CD8-positive, alpha-beta memory T cell (primary cell): Measurements from ENCODE around the gene KRTAP12-3. TPM values are rescaled to one million over a fixed set of nuclear protein-coding genes. Genes with fewer than 3 reads are reported as not detected.
A peak's percentile ranks its signal among the peaks of the same experiment; 100 is the strongest.
"Not testable (repeated sequence)": the region's sequence is repeated elsewhere in the genome, so short reads cannot be mapped to it uniquely, and the experiment has no call there.

ENCODE experiments used
- CTCF ChIA-PET: fragments of 350-600 bp; sonication (Branson Sonifier 250); formaldehyde crosslinking; loops from one replicate; lab custom pipeline; 2021; ENCODE audit warnings: antibody characterized with exemption; lab: Charles Lee
- POLR2A ChIA-PET: fragments of 350-600 bp; sonication (Branson Sonifier 250); formaldehyde crosslinking; loops from one replicate; lab custom pipeline; 2021; ENCODE audit warnings: antibody characterized with exemption; lab: Charles Lee
- DNase-seq, 5 donors: peaks; one replicate each; pipeline versions ENCODE4 v3.0.0 to v3.0.0-alpha.2; 2020 to 2022; ENCODE audit warnings: mixed read lengths in 1 of 5
- H3K27ac ChIP-seq: one replicate; pipeline ENCODE4 v1.7.0; 2013; ENCODE audit warnings: low read depth, mild to moderate bottlenecking, low read length, moderate library complexity
- H3K27me3 ChIP-seq: 2 replicates; pipeline ENCODE4 v1.7.0; 2013; ENCODE audit warnings: low read length, mild to moderate bottlenecking; ENCODE audit not compliant: insufficient read depth, poor library complexity, severe bottlenecking
- H3K36me3 ChIP-seq: 2 replicates; pipeline ENCODE4 v1.7.0; 2013; ENCODE audit warnings: mild to moderate bottlenecking, low read length, moderate library complexity; ENCODE audit not compliant: insufficient read depth
- H3K4me1 ChIP-seq: 2 replicates; pipeline ENCODE4 v1.7.0; 2013; ENCODE audit warnings: mild to moderate bottlenecking, low read length, moderate library complexity; ENCODE audit not compliant: insufficient read depth
- H3K4me3 ChIP-seq: 2 replicates; pipeline ENCODE4 v1.7.0; 2013; ENCODE audit warnings: mild to moderate bottlenecking, low read length
- H3K9me3 ChIP-seq: 2 replicates; pipeline ENCODE4 v1.7.0; 2013; ENCODE audit warnings: mild to moderate bottlenecking, low read length
- H3K27ac Mint-ChIP-seq, 8 donors: one replicate each; pipeline ENCODE4 v1.8.0; 2020 to 2021; ENCODE audit warnings: mixed read lengths in 8 of 8, mild to moderate bottlenecking in 6 of 8, inconsistent platforms in 3 of 8, moderate library complexity in 3 of 8
- H3K27me3 Mint-ChIP-seq, 2 donors: one replicate each; pipeline ENCODE4 v1.8.0; 2020 to 2021; ENCODE audit warnings: mixed read lengths in 2 of 2, mild to moderate bottlenecking in 1 of 2, moderate library complexity in 1 of 2
- H3K36me3 Mint-ChIP-seq, 3 donors: one replicate each; pipeline ENCODE4 v1.8.0; 2020 to 2021; ENCODE audit warnings: mixed read lengths in 3 of 3, inconsistent platforms in 1 of 3, mild to moderate bottlenecking in 1 of 3
- H3K4me1 Mint-ChIP-seq, 3 donors: one replicate each; pipeline ENCODE4 v1.8.0; 2020 to 2021; ENCODE audit warnings: mixed read lengths in 3 of 3, inconsistent platforms in 1 of 3, mild to moderate bottlenecking in 1 of 3
- H3K4me3 Mint-ChIP-seq, 7 donors: one replicate each; pipeline ENCODE4 v1.8.0; 2020 to 2021; ENCODE audit warnings: mixed read lengths in 7 of 7, mild to moderate bottlenecking in 6 of 7, moderate library complexity in 4 of 7, inconsistent platforms in 2 of 7
- H3K9me3 Mint-ChIP-seq, 5 donors: one replicate each; pipeline ENCODE4 v1.8.0; 2020 to 2022; ENCODE audit warnings: mixed read lengths in 5 of 5, mild to moderate bottlenecking in 3 of 5, moderate library complexity in 2 of 5, inconsistent platforms in 1 of 5
- polyA plus RNA-seq: library from polyadenylated mRNA; unstranded; fragments of 300-500 nt; fragmentation: Illumina TruSeq; gene quantifications from one replicate; pipeline ENCODE4 v1.2.3, GENCODE V29; 2021
- total RNA-seq, 2 experiments: library from RNA; stranded (reverse); gene quantifications; one replicate each; pipeline ENCODE4 v1.2.3, GENCODE V29; 2021

The KRTAP12-3 gene, protein sequence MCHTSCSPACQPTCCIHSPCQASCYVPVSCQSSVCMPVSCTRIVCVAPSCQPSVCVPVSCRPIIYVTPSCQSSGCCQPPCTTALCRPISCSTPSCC
- not detected for total RNA-seq
- not detected for polyA plus RNA-seq

DNA sequence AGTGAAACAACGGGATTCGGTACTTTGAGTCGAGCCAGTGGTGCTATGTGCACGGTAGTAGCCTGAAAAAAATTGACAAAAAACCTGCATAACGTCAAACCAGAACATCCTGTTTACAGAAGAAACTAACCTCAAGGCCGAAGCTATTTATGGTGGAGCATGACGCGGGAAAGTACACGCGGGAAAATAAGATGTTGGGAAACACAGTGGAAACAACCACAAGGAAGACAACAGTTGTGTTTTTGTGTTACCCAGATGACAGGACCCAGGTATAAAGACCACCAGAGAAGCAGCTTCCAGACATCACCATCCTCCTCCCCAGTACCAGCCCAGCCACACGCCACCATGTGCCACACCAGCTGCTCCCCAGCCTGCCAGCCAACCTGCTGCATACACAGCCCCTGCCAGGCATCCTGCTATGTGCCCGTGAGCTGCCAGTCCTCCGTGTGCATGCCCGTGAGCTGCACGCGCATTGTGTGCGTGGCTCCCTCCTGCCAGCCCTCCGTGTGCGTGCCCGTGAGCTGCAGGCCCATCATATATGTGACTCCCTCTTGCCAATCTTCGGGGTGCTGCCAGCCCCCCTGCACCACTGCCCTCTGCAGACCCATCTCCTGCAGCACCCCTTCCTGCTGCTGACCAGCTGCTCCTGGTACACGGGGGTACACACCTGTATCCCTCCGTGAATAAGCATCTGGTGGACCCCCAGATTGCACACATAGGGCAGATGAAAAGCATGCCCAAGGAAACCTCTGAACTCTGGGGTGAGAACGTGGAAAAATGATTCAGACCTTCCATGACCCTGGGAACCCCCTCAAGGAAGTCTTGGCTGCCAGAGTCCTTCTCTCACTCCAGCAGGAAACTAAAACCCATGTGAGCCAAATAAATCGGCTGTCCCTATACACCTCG lies at the start of gene KRTAP12-3:
Gene KRTAP12-3 (plus strand): TSS at position 298 of the 906 bp plus-strand sequence. CDS start 48 bp downstream, at position 346.
- H3K27ac ChIP-seq, result peak within 1 kb of the TSS; percentile 67
- DNase-seq, result peak; percentile 48 to 91 (median 83)
- CTCF ChIA-PET, result interaction anchor here (0.7 to 2.1 kb wide), 11 partner anchors 9 to 148 kb away, joined by 3 to 11 read pairs (median 3); partner anchors contain the start of gene KRTAP12-1
- peak within 1 kb of the TSS; percentile 49 for H3K4me3 ChIP-seq
- H3K27me3 ChIP-seq, result no peaks in the 10 kb centered on the region
- peaks cover 67 to 74% (median 72%) of the 10 kb centered on the region in 3 donors for H3K4me1 Mint-ChIP-seq
- POLR2A ChIA-PET, result interaction anchor here (0.6 to 1.8 kb wide), 11 partner anchors 13 to 269 kb away, joined by 3 to 23 read pairs (median 3); partner anchors contain the start of gene UBE2G2
- peaks cover 9% of the 10 kb centered on the region for H3K9me3 ChIP-seq
- peaks cover 0 to 6% of the 10 kb centered on the region in 2 donors for H3K27me3 Mint-ChIP-seq
- H3K27ac Mint-ChIP-seq, result peak within 1 kb of the TSS; percentile 91 to 99 (median 96)
- no peaks in the 10 kb centered on the region for H3K36me3 ChIP-seq
- peaks cover 68% of the 10 kb centered on the region for H3K4me1 ChIP-seq
- peaks cover 8 to 18% (median 13%) of the 10 kb centered on the region in 3 donors for H3K36me3 Mint-ChIP-seq
- H3K4me3 Mint-ChIP-seq, result peak within 1 kb of the TSS; percentile 37 to 85 (median 71)
- peaks cover 11 to 31% (median 16%) of the 10 kb centered on the region in 5 donors for H3K9me3 Mint-ChIP-seq

DNA sequence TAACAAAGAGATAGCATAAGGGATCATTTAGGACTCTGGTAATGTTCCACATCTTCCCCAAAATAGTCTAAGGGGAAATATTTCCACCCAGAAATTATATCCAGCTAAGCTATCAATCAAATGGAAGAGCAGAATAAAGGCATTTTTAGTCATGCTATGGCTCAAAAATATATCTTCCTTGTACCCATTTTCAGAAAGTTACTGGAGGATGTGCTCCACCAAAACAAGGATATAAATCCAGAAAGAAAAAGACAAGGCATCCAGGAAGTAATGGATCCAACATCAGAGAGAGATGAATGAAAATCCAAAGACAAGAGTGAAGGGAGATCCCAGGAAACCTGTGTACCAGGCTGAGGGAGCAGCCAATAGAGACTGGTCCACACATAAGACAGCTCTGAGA lies 48.5 kb upstream of the KRTAP12-3 start:
- Histone ChIP-seq H3K27me3 (peaks cover 5% of the 10 kb centered on the region), H3K9me3 (peaks cover 4% of the 10 kb centered on the region), H3K27ac (no peak overlapping the region), H3K4me1 (no peaks in the 10 kb centered on the region), H3K4me3 (no peak overlapping the region), H3K36me3 (no peaks in the 10 kb centered on the region)
- H3K4me1 Mint-ChIP-seq, result no peaks in the 10 kb centered on the region
- ChIA-PET POLR2A (no interaction called here), CTCF (no interaction called here)
- no peak for DNase-seq
- peaks cover 1 to 27% (median 2%) of the 10 kb centered on the region in 3 donors for H3K36me3 Mint-ChIP-seq
- peaks cover 13 to 29% (median 24%) of the 10 kb centered on the region in 5 donors for H3K9me3 Mint-ChIP-seq
- peaks cover 6 to 23% of the 10 kb centered on the region in 2 donors for H3K27me3 Mint-ChIP-seq
- H3K27ac Mint-ChIP-seq, result no peak overlapping the region
- no peak overlapping the region for H3K4me3 Mint-ChIP-seq

DNA sequence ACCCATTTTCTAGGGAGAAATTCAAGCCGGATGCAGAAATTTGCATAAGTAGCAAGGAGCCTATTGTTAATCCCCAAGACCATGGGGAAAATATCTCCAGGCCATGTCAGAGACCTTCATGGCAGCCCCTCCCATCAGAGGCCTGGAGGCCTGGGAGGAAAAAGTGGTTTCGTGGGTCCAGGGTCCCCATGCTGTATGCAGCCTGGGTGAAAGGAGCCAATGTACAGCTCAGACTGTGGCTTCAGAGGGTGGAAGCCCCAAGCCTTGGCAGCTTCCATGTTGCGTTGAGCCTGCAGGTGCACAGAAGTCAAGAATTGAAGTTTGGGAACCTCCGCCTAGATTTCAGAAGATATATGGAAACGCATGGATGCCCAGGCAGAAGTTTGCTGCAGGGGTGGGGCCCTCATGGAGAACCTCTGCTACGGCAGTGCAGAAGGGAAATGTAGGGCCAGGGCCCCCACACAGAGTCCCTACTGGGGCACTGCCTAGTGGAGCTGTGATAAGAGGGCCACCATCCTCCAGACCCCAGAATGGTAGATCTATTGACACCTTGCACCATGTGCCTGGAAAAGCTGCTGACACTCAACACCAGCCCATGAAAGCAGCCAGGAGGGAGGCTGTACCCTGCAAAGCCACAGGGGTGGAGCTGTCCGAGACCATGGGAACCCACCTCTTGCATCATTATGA lies 47.4 kb upstream of the KRTAP12-3 start:
- not testable (repeated sequence) for H3K4me3 ChIP-seq, H3K27ac Mint-ChIP-seq, DNase-seq, H3K9me3 ChIP-seq, H3K27ac ChIP-seq, H3K4me3 Mint-ChIP-seq, H3K4me1 ChIP-seq, H3K36me3 ChIP-seq, H3K4me1 Mint-ChIP-seq, H3K27me3 ChIP-seq
- CTCF ChIA-PET, result interaction anchor here (1.0 kb wide), 1 partner anchor 92 kb away, joined by 3 read pairs; no protein-coding TSS in a partner anchor
- H3K36me3 Mint-ChIP-seq, result peaks cover 1 to 23% (median 2%) of the 10 kb centered on the region in 3 donors
- POLR2A ChIA-PET, result interaction anchor here (0.6 kb wide), 1 partner anchor 12 kb away, joined by 3 read pairs; no protein-coding TSS in a partner anchor
- H3K9me3 Mint-ChIP-seq, result peaks cover 15 to 28% (median 24%) of the 10 kb centered on the region in 5 donors
- peaks cover 5 to 19% of the 10 kb centered on the region in 2 donors for H3K27me3 Mint-ChIP-seq

DNA sequence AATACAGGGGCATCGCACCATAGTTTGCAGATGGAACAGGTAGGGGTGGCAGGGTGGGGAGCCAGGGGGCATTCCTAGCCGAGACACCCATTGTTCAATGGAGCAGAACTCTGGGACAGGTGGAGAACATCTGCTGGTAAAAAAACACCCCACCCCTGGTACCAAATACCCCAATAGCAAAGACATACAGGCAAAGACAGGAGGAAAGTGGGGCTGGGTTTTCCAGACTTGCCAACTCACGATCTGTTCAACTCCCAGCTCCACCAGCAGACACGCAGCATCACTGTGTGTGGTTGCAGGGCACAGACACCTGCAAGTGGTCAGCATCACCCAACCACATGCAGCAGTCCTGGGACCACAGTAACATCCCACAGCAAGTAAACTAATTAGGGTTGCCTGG lies 46.2 kb upstream of the KRTAP12-3 start:
- Histone ChIP-seq H3K4me3 (no peak overlapping the region), H3K4me1 (peaks cover 11% of the 10 kb centered on the region), H3K36me3 (no peaks in the 10 kb centered on the region), H3K27ac (no peak overlapping the region), H3K9me3 (peaks cover 4% of the 10 kb centered on the region), H3K27me3 (peaks cover 5% of the 10 kb centered on the region)
- Mint-ChIP-seq H3K36me3 (peaks cover 1 to 20% (median 2%) of the 10 kb centered on the region in 3 donors), H3K9me3 (peaks cover 15 to 28% (median 24%) of the 10 kb centered on the region in 5 donors), H3K4me3 (no peak overlapping the region), H3K27ac (no peak overlapping the region), H3K27me3 (peaks cover 1 to 8% of the 10 kb centered on the region in 2 donors), H3K4me1 (peaks cover 11 to 16% (median 14%) of the 10 kb centered on the region in 3 donors)
- POLR2A ChIA-PET, result no interaction called here
- DNase-seq, result no peak
- CTCF ChIA-PET, result no interaction called here

DNA sequence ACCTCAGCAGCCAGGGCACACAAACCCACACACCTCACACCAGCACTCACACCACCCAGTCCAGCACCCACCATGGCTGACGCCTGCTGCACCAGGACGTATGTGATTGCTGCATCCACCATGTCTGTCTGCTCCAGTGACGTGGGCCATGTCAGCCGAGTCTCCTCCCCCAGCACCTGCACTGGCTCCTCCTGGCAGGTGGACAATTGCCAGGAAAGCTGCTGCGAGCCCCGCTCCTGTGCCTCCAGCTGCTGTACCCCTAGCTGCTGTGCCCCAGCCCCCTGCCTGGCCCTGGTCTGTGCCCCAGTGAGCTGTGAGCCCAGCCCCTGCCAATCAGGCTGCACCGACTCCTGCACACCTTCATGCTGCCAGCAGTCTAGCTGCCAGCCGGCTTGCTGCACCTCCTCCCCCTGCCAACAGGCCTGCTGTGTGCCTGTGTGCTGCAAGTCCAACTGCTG lies 45.7 kb upstream of the KRTAP12-3 start, which contains the start of gene KRTAP10-8:
Gene KRTAP10-8 (plus strand): TSS at position 51 of the 458 bp plus-strand sequence. CDS start 22 bp downstream, at position 73.
- H3K36me3 Mint-ChIP-seq, result peaks cover 1 to 20% (median 2%) of the 10 kb centered on the region in 3 donors
- Histone ChIP-seq H3K9me3 (peaks cover 4% of the 10 kb centered on the region), H3K27ac (no peak within 1 kb of the TSS), H3K4me3 (no peak within 1 kb of the TSS), H3K27me3 (peaks cover 5% of the 10 kb centered on the region), H3K4me1 (peaks cover 16% of the 10 kb centered on the region), H3K36me3 (no peaks in the 10 kb centered on the region)
- peaks cover 1 to 7% of the 10 kb centered on the region in 2 donors for H3K27me3 Mint-ChIP-seq
- H3K9me3 Mint-ChIP-seq, result peaks cover 15 to 28% (median 24%) of the 10 kb centered on the region in 5 donors
- H3K27ac Mint-ChIP-seq, result peak within 1 kb of the TSS in 1 of 8 donors; percentile 47
- no peak within 1 kb of the TSS for H3K4me3 Mint-ChIP-seq
- ChIA-PET POLR2A (no interaction called here), CTCF (no interaction called here)
- no peak for DNase-seq
- peaks cover 14 to 21% (median 19%) of the 10 kb centered on the region in 3 donors for H3K4me1 Mint-ChIP-seq

DNA sequence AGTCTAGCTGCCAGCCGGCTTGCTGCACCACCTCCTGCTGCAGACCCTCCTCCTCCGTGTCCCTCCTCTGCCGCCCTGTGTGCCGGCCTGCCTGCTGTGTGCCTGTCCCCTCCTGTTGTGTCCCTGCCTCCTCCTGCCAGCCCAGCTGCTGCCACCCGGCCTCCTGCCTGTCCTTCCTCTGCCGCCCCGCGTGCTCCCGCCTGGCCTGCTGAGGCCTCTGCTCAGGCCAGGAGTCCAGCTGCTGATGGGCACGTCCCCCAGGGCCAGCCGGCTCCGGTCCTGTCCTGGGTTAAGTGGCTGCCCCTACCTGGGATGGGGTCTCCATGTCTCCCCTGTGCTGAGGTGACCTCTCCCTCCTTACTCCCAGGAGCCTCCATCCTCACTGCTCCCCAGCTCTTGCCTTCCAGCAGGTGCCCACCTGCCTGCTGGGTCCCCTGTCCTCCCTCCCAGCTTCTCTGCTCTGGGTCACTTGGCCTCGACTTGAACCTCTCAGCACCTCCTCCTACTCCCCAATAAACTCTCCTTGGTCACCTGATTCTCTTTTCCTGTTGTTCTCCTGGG lies 45.0 kb upstream of the KRTAP12-3 start:
- DNase-seq, result no peak
- no peak overlapping the region for H3K27ac ChIP-seq
- H3K4me3 ChIP-seq, result no peak overlapping the region
- Mint-ChIP-seq H3K27me3 (peaks cover 0 to 5% of the 10 kb centered on the region in 2 donors), H3K9me3 (peaks cover 15 to 28% (median 24%) of the 10 kb centered on the region in 5 donors), H3K27ac (peak overlapping the region in 1 of 8 donors; percentile 57), H3K4me3 (no peak overlapping the region), H3K36me3 (peaks cover 1 to 20% (median 2%) of the 10 kb centered on the region in 3 donors), H3K4me1 (peaks cover 16 to 27% (median 26%) of the 10 kb centered on the region in 3 donors)
- peaks cover 1% of the 10 kb centered on the region for H3K27me3 ChIP-seq
- POLR2A ChIA-PET, result no interaction called here
- peaks cover 4% of the 10 kb centered on the region for H3K9me3 ChIP-seq
- peaks cover 23% of the 10 kb centered on the region for H3K4me1 ChIP-seq
- CTCF ChIA-PET, result no interaction called here
- H3K36me3 ChIP-seq, result no peaks in the 10 kb centered on the region

DNA sequence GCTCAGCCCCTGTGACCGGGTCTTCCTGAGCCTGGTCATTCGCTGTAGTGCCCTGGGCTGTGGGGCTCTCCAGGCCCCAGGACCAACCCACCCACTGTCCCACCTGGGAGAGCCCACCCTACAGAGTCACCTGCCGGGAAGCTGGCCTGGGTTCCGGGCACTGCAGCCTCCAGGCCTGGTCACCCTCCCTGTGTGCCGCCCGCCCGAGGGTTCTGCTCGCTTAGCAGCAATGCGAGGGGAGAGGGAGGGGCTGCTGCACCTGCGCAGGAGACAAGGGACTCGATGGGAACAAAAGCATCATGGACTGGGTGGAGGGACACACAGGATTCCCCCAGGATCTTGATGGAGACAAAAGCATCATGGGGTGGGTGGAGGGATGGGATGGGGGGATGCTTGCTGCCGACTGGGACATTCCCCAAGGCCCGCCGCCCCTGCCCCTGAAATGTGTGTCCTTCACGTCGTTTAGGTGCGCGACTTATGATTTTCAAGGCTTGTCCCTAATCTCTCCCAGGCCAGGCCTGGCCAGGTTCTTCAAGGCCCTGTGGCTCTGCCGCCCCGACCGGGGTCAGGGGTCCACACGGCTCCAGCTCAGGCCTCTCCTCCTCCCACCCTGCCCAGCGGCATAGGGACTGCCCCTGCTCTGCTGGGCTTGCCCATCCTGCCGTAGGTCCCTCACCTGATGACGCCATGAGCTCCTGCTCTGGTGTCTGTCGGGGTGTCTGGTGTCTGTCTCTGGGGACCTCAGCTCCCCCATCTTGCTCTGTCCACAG lies 44.2 kb upstream of the KRTAP12-3 start:
- H3K27me3 Mint-ChIP-seq, result peaks cover 0 to 2% of the 10 kb centered on the region in 2 donors
- H3K36me3 ChIP-seq, result no peaks in the 10 kb centered on the region
- no peak overlapping the region for H3K4me3 ChIP-seq
- CTCF ChIA-PET, result no interaction called here
- peaks cover 4% of the 10 kb centered on the region for H3K9me3 ChIP-seq
- peaks cover 2 to 20% (median 3%) of the 10 kb centered on the region in 3 donors for H3K36me3 Mint-ChIP-seq
- H3K4me1 ChIP-seq, result peaks cover 31% of the 10 kb centered on the region
- no peaks in the 10 kb centered on the region for H3K27me3 ChIP-seq
- H3K27ac Mint-ChIP-seq, result no peak overlapping the region
- peaks cover 23 to 36% (median 34%) of the 10 kb centered on the region in 3 donors for H3K4me1 Mint-ChIP-seq
- H3K4me3 Mint-ChIP-seq, result no peak overlapping the region
- POLR2A ChIA-PET, result no interaction called here
- DNase-seq, result no peak
- no peak overlapping the region for H3K27ac ChIP-seq
- H3K9me3 Mint-ChIP-seq, result peaks cover 15 to 28% (median 24%) of the 10 kb centered on the region in 5 donors
